ENCODE measurements around the gene GAGE12J. TPM values are rescaled to one million over a fixed set of nuclear protein-coding genes. Genes with fewer than 3 reads are reported as not detected.
"Not testable (repeated sequence)": the region's sequence is repeated elsewhere in the genome, so short reads cannot be mapped to it uniquely, and the experiment has no call there.

Gene GAGE12J
- total and polyA plus RNA-seq, 5 donors: not detected

DNA sequence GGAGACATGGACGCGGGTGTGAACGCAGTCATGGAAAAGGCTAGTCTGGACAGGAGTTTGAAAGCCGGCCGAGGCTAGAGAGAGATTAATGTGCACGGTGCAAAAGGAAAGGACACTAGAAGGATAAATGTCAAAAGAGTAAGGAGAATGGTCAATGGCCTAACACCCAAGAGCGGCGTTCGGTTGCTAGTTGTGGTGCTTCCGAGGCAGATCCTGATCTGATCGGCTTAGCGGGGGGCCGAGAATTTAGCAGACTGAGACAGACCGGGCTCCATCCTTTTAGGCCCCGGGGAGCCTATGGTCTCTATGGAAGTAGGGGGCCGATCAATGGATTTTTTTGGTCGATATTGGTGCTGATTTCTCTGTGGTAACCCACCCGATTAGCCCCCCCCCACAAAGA is 11.5 kb upstream of the GAGE12J start:
- no peak overlapping the region for H3K4me3 ChIP-seq (ENCODE audit: low read length)
- intact Hi-C loops (cut with DNase I): no loop called here
- WGBS: 61% methylated on average over 18 of the region's 18 CpGs
- ATAC-seq: no peak
- no peak overlapping the region for H3K27ac ChIP-seq (ENCODE audit: low read length)
- no peak for DNase-seq
- H3K27me3 ChIP-seq (ENCODE audit: control insufficient read depth, insufficient read depth): no peaks in the 10 kb centered on the region
- H3K9me3 ChIP-seq (ENCODE audit: control insufficient read depth, low read length): no peaks in the 10 kb centered on the region
- H3K4me1 ChIP-seq (ENCODE audit: control insufficient read depth, insufficient read depth, low read length): no peaks in the 10 kb centered on the region

GRCh38 chrX:49312176-49312575 is 9.7 kb upstream of the GAGE12J start:
- no peaks in the 10 kb centered on the region for H3K9me3 ChIP-seq (ENCODE audit: control insufficient read depth, low read length)
- intact Hi-C loops (cut with DNase I): no loop called here
- WGBS: 80% methylated on average over 2 of the region's 2 CpGs

DNA sequence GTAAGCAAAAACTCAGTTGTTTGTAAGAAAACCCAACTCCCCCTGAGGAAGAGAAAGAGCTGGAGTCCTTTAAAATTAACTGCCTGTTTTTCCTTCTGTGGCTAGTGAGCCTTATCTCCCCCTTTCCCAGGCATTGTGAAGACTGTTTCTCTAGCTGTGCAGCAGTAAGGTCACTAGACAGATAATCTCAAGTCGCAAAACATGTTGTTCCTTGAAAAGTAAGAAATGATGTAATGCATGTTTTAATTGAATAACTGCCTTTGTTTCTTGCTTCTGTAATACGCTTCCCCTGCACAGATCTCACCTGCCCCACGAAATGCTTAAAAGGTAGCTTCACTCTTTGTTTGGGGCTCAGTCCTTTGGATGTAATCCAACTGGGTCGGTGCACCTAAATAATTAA is 5.8 kb upstream of the GAGE12J start:
- WGBS: 36% methylated on average over 4 of the region's 4 CpGs
- Histone ChIP-seq H3K4me1 (ENCODE audit: control insufficient read depth, insufficient read depth, low read length) (no peaks in the 10 kb centered on the region), H3K27ac (ENCODE audit: low read length) (no peak overlapping the region)

More at GRCh38 chrX:49312176-49312575, 9.7 kb upstream of the GAGE12J start:
- DNase-seq: no peak
- no peaks in the 10 kb centered on the region for H3K4me1 ChIP-seq (ENCODE audit: control insufficient read depth, insufficient read depth, low read length)
- no peaks in the 10 kb centered on the region for H3K27me3 ChIP-seq (ENCODE audit: control insufficient read depth, insufficient read depth)
- ATAC-seq: no peak
- H3K27ac ChIP-seq (ENCODE audit: low read length): no peak overlapping the region
- no peak overlapping the region for H3K4me3 ChIP-seq (ENCODE audit: low read length)

GRCh38 chrX:49322266-49322665 is 429 bp downstream of the GAGE12J start:
- H3K4me1 ChIP-seq (ENCODE audit: control insufficient read depth, insufficient read depth, low read length); intact Hi-C loops (cut with DNase I); H3K9me3 ChIP-seq (ENCODE audit: control insufficient read depth, low read length); ATAC-seq; H3K4me3 ChIP-seq (ENCODE audit: low read length); H3K27ac ChIP-seq (ENCODE audit: low read length); H3K27me3 ChIP-seq (ENCODE audit: control insufficient read depth, insufficient read depth): not testable (repeated sequence)
- DNase-seq: peak in 1 of 3 donors; percentile 39
- WGBS: no CpG with 5 or more reads among the region's 27 CpGs

More for the DNA sequence above, 5.8 kb upstream of the GAGE12J start:
- no peak for DNase-seq
- intact Hi-C loops (cut with DNase I): no loop called here
- Histone ChIP-seq H3K4me3 (ENCODE audit: low read length) (no peak overlapping the region), H3K27me3 (ENCODE audit: control insufficient read depth, insufficient read depth) (no peaks in the 10 kb centered on the region), H3K9me3 (ENCODE audit: control insufficient read depth, low read length) (no peaks in the 10 kb centered on the region)
- no peak for ATAC-seq

DNA sequence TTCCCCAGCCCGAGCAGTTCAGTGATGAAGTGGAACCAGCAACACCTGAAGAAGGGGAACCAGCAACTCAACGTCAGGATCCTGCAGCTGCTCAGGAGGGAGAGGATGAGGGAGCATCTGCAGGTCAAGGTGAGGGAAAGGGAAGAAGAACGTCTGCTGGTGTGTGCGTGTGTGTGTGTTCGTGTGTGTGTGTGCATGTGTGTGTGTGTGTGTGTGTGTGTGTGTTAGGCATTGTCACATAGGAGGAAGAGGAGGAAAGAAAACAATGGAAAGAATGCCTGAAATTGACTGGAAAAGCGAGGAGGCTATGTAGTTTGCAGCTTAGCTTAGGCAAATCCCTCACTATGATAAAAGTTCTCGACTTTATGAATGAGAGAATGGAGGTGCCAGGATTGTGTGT is 1.9 kb downstream of the GAGE12J start:
- DNase-seq; H3K4me3 ChIP-seq (ENCODE audit: low read length); ATAC-seq; intact Hi-C loops (cut with DNase I); H3K4me1 ChIP-seq (ENCODE audit: control insufficient read depth, insufficient read depth, low read length); H3K27ac ChIP-seq (ENCODE audit: low read length); H3K27me3 ChIP-seq (ENCODE audit: control insufficient read depth, insufficient read depth); H3K9me3 ChIP-seq (ENCODE audit: control insufficient read depth, low read length): not testable (repeated sequence)
- WGBS: 74% methylated on average over 3 of the region's 7 CpGs

GRCh38 chrX:49330421-49330820 is 8.6 kb downstream of the GAGE12J start:
- H3K9me3 ChIP-seq (ENCODE audit: control insufficient read depth, low read length); DNase-seq; H3K27me3 ChIP-seq (ENCODE audit: control insufficient read depth, insufficient read depth); H3K4me3 ChIP-seq (ENCODE audit: low read length); ATAC-seq; H3K4me1 ChIP-seq (ENCODE audit: control insufficient read depth, insufficient read depth, low read length); H3K27ac ChIP-seq (ENCODE audit: low read length); intact Hi-C loops (cut with DNase I): not testable (repeated sequence)
- 90% methylated on average over 3 of the region's 11 CpGs for WGBS

DNA sequence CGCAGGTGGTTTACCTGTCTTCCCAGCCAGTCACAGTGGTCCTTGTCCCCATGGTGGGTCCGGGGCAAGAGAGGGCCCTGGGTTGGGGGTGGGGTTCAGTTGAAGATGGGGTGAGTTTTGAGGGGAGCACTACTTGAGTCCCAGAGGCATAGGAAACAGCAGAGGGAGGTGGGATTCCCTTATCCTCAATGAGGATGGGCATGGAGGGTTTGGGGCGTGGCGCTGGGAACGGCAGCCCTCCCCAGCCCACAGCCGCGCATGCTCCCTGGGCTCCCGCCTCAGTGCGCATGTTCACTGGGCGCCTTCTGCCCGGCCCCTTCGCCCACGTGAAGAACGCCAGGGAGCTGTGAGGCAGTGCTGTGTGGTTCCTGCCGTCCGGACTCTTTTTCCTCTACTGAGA is 9.4 kb downstream of the GAGE12J start, which contains the start of gene GAGE13:
TSS of gene GAGE13 (plus strand) at position 301 of the 400 bp plus-strand sequence. CDS start 1,156 bp downstream, outside the sequence.
- H3K9me3 ChIP-seq (ENCODE audit: control insufficient read depth, low read length); intact Hi-C loops (cut with DNase I); H3K4me3 ChIP-seq (ENCODE audit: low read length); ATAC-seq; DNase-seq; H3K27ac ChIP-seq (ENCODE audit: low read length); H3K27me3 ChIP-seq (ENCODE audit: control insufficient read depth, insufficient read depth); H3K4me1 ChIP-seq (ENCODE audit: control insufficient read depth, insufficient read depth, low read length): not testable (repeated sequence)
- WGBS: no CpG with 5 or more reads among the region's 16 CpGs

DNA sequence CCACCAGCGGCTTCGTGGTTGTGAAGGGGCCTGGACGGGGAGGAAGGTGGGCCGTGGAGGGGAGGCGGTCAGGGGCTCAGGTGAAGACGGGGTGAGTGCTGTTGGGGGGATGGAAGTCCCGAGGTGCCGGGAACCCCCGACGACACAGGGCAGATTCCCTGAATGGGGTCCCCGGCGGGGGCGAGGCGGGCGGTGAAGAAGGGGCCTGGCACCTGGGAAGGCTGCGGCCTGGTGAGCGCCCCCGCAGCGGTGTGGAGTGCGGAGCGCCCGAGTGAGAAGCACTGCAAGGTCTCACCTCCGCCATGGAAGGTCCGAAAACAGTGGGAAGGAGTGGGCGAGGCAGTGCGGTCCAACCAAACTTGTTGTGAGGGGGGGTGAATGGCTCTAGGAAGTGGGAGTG is 10.0 kb downstream of the GAGE12J start:
- H3K4me3 ChIP-seq (ENCODE audit: low read length); H3K9me3 ChIP-seq (ENCODE audit: control insufficient read depth, low read length); H3K4me1 ChIP-seq (ENCODE audit: control insufficient read depth, insufficient read depth, low read length); H3K27ac ChIP-seq (ENCODE audit: low read length); H3K27me3 ChIP-seq (ENCODE audit: control insufficient read depth, insufficient read depth); ATAC-seq; intact Hi-C loops (cut with DNase I): not testable (repeated sequence)
- DNase-seq: peak in 1 of 3 donors; percentile 62
- no CpG with 5 or more reads among the region's 26 CpGs for WGBS

DNA sequence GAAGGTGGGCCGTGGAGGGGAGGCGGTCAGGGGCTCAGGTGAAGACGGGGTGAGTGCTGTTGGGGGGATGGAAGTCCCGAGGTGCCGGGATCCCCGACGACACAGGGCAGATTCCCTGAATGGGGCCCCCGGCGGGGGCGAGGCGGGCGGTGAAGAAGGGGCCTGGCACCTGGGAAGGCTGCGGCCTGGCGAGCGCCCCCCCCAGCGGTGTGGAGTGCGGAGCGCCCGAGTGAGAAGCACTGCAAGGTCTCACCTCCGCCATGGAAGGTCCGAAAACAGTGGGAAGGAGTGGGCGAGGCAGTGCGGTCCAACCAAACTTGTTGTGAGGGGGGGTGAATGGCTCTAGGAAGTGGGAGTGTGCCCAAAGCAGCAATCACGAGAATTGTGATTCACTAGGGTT is 19.6 kb downstream of the GAGE12J start:
- 93% methylated on average over 12 of the region's 24 CpGs for WGBS

DNA sequence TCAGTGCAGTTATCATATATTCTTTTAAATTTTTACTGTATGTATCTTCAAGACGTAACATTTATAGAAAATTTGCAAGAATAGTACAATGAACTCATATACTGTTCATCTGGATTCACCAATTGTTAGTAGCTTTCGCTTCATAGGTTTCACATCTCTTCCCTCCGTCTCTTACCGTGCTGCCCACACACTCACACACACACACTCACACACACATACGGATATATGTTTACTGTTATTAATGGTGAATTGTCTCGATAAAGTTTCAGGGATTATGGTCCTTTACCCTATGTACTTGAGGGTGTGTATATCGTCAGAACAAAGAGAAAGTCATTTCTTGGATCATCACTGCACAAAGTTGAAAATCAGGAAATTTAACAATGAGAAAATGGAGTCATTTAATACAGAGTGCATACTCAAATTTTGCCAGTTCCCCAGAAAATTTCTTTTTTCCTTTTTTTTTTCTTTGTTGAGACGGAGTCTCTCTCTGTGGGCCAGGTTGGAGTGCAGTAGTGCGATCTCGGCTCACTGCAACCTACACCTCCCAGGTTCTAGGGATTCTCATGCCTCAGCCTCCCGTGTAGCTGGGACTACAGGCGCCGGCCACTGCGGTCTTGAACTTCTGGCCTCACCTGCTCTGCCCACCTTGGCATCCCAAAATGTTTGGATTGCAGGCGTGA is 22.8 kb downstream of the GAGE12J start:
- ATAC-seq; H3K9me3 ChIP-seq (ENCODE audit: control insufficient read depth, low read length); H3K27me3 ChIP-seq (ENCODE audit: control insufficient read depth, insufficient read depth); H3K27ac ChIP-seq (ENCODE audit: low read length); DNase-seq; H3K4me3 ChIP-seq (ENCODE audit: low read length); intact Hi-C loops (cut with DNase I); H3K4me1 ChIP-seq (ENCODE audit: control insufficient read depth, insufficient read depth, low read length): not testable (repeated sequence)
- WGBS: 74% methylated on average over 11 of the region's 15 CpGs

More for the DNA sequence above, 19.6 kb downstream of the GAGE12J start:
- H3K9me3 ChIP-seq (ENCODE audit: control insufficient read depth, low read length); intact Hi-C loops (cut with DNase I); H3K4me1 ChIP-seq (ENCODE audit: control insufficient read depth, insufficient read depth, low read length); ATAC-seq; H3K27me3 ChIP-seq (ENCODE audit: control insufficient read depth, insufficient read depth); H3K27ac ChIP-seq (ENCODE audit: low read length); H3K4me3 ChIP-seq (ENCODE audit: low read length): not testable (repeated sequence)
- peak; percentile 10 to 79 (median 25) for DNase-seq

DNA sequence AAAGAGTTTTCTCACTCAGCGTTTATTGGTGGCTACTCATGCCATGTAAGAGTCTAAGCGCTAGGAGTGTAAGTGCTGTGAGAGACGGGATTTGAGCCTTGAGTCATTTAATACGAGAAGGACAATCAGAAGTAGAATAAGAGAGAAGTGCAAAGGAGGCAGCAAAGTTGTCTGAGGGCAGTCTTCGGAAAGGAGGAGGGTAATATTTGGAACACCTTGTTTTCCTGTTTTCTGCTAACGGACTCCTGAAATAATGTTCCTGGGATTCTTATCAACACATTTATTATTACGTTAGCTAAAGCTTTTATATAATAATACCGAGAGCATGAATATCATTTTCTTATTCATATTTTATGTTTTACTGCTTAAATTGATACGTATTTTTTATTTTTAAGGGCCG is 23.6 kb downstream of the GAGE12J start:
- ATAC-seq; H3K27me3 ChIP-seq (ENCODE audit: control insufficient read depth, insufficient read depth); H3K9me3 ChIP-seq (ENCODE audit: control insufficient read depth, low read length); H3K27ac ChIP-seq (ENCODE audit: low read length); H3K4me3 ChIP-seq (ENCODE audit: low read length); intact Hi-C loops (cut with DNase I); DNase-seq; H3K4me1 ChIP-seq (ENCODE audit: control insufficient read depth, insufficient read depth, low read length): not testable (repeated sequence)
- 83% methylated on average over 6 of the region's 10 CpGs for WGBS
